Measurements from ENCODE around the gene HSD17B11. TPM values are rescaled to one million over a fixed set of nuclear protein-coding genes. Genes with fewer than 3 reads are reported as not detected.

The HSD17B11 gene
- polyA plus RNA-seq, 1 donor from 2014 or later = 2.2 TPM

DNA sequence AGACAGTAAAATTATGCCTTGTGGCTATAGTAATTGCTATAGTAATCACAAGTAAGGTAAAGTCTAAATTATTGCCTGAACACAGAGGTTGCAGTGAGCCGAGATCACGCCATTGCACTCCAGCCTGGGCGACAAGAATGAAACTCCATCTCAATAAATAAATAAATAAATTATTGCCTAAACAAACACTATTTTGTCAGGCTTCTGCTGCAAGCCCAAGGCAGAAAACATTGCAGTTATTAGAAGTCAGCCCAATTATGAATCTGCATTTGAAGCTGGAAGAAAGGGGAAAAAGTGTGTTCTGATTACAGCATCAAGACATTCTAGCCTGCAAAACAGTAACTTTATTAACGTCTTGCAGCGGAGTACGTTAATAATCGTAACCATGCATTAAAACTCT is 85.4 kb downstream of the HSD17B11 start:
- no peaks in the 10 kb centered on the region for H3F3A ChIP-seq (ENCODE audit: insufficient read depth, low read length, poor library complexity, severe bottlenecking)
- no peak for TF ChIP-seq EP300 (conservative IDR thresholded peaks at IDR 0.05; ENCODE audit: poor library complexity, severe bottlenecking)
- no peak for TF ChIP-seq MXI1 (conservative IDR thresholded peaks at IDR 0.05; ENCODE audit: poor library complexity, severe bottlenecking)
- no peak for TF ChIP-seq TAF1 (IDR thresholded peaks at IDR 0.05; ENCODE audit: low read depth)
- TF ChIP-seq CTCF (IDR thresholded peaks at IDR 0.05; ENCODE audit: poor library complexity, severe bottlenecking) = no peak
- no peak for TF ChIP-seq POLR2AphosphoS5 (IDR thresholded peaks at IDR 0.05)
- no peak for TF ChIP-seq EZH2 (IDR thresholded peaks at IDR 0.05; ENCODE audit: borderline replicate concordance, insufficient read depth, low read length, poor library complexity, severe bottlenecking)
- no peak for TF ChIP-seq SMC3 (conservative IDR thresholded peaks at IDR 0.05; ENCODE audit: poor library complexity)
- no peak for TF ChIP-seq REST (IDR thresholded peaks at IDR 0.05; ENCODE audit: borderline replicate concordance)
- TF ChIP-seq RAD21 (conservative IDR thresholded peaks at IDR 0.05) = no peak
- H3K9me3 ChIP-seq (ENCODE audit: low read length) = no peaks in the 10 kb centered on the region
- no peak overlapping the region for H3K4me3 ChIP-seq (ENCODE audit: low read length)
- H2AFZ ChIP-seq (ENCODE audit: low read depth, low read length) = no peak overlapping the region
- no peaks in the 10 kb centered on the region for H3K27me3 ChIP-seq (ENCODE audit: insufficient read depth, low read depth, low read length)
- no peaks in the 10 kb centered on the region for H3K36me3 ChIP-seq (ENCODE audit: insufficient read depth, low read length)
- no peaks in the 10 kb centered on the region for H3K9me2 ChIP-seq (ENCODE audit: insufficient read depth, low read length)
- no peaks in the 10 kb centered on the region for H3K79me2 ChIP-seq (replicated peaks; ENCODE audit: insufficient read depth, low read length)
- no peak overlapping the region for H3K9ac ChIP-seq (ENCODE audit: low read length)
- no peak overlapping the region for H3K27ac ChIP-seq (ENCODE audit: low read length)
- H3K4me2 ChIP-seq (ENCODE audit: low read length) = no peak overlapping the region
- H4K20me1 ChIP-seq (ENCODE audit: insufficient read depth) = no peaks in the 10 kb centered on the region

GRCh38 chr4:87304745-87305432 is 86.1 kb downstream of the HSD17B11 start:
- no peak overlapping the region for H3K27ac ChIP-seq (ENCODE audit: low read length)
- H3K79me2 ChIP-seq (replicated peaks; ENCODE audit: insufficient read depth, low read length) = no peaks in the 10 kb centered on the region
- no peaks in the 10 kb centered on the region for H3K9me3 ChIP-seq (ENCODE audit: low read length)
- no peak overlapping the region for H3K9ac ChIP-seq (ENCODE audit: low read length)
- H2AFZ ChIP-seq (ENCODE audit: low read depth, low read length) = no peak overlapping the region
- TF ChIP-seq MXI1 (conservative IDR thresholded peaks at IDR 0.05; ENCODE audit: poor library complexity, severe bottlenecking) = no peak
- TF ChIP-seq EZH2 (IDR thresholded peaks at IDR 0.05; ENCODE audit: borderline replicate concordance, insufficient read depth, low read length, poor library complexity, severe bottlenecking) = no peak
- TF ChIP-seq REST (IDR thresholded peaks at IDR 0.05; ENCODE audit: borderline replicate concordance) = no peak
- TF ChIP-seq POLR2AphosphoS5 (IDR thresholded peaks at IDR 0.05) = no peak
- no peak for TF ChIP-seq RAD21 (conservative IDR thresholded peaks at IDR 0.05)
- no peak for TF ChIP-seq SMC3 (conservative IDR thresholded peaks at IDR 0.05; ENCODE audit: poor library complexity)
- TF ChIP-seq CTCF (IDR thresholded peaks at IDR 0.05; ENCODE audit: poor library complexity, severe bottlenecking) = no peak
- no peak for TF ChIP-seq EP300 (conservative IDR thresholded peaks at IDR 0.05; ENCODE audit: poor library complexity, severe bottlenecking)
- no peak for TF ChIP-seq TAF1 (IDR thresholded peaks at IDR 0.05; ENCODE audit: low read depth)
- no peak overlapping the region for H3K4me2 ChIP-seq (ENCODE audit: low read length)
- no peaks in the 10 kb centered on the region for H3K27me3 ChIP-seq (ENCODE audit: insufficient read depth, low read depth, low read length)
- H3K4me3 ChIP-seq (ENCODE audit: low read length) = no peak overlapping the region
- H3K9me2 ChIP-seq (ENCODE audit: insufficient read depth, low read length) = no peaks in the 10 kb centered on the region
- no peaks in the 10 kb centered on the region for H3F3A ChIP-seq (ENCODE audit: insufficient read depth, low read length, poor library complexity, severe bottlenecking)
- no peaks in the 10 kb centered on the region for H3K36me3 ChIP-seq (ENCODE audit: insufficient read depth, low read length)
- no peaks in the 10 kb centered on the region for H4K20me1 ChIP-seq (ENCODE audit: insufficient read depth)
